Measurements from ENCODE around the gene DIPK1B.

Gene DIPK1B

DNA sequence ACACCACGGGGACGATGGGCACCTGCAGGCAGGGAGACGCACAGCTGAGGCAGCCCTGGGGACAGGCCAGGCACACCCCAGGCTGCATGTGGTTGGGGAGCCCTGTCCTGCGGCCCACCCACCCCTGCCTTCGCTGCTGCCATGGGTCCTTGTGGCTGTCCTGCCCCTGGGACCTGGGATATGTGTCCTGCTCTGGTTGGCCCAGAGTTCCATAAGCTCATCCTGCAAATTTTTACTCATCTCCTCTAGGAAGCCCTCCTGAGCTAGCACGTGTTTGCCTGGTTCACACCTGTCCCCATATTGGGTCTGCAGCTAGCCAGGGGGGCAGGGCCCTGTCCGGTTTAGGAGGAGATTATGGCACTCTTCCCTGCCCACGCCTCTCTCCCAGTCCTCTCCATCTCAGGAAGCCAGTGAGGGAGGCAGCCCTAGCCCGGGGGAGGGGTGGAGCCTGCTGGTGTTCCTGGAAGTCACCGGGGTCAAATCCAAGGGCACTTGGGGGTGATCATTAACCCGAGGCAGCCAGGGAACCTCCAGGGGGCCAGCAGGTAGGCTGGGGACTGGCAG lies 37.5 kb upstream of the DIPK1B start:
- Histone ChIP-seq H3K4me3 (ENCODE audit: low read length in 2 of 2) (no peak overlapping the region), H3K9me3 (ENCODE audit: control insufficient read depth in 2 of 2, low read length in 2 of 2) (no peaks in the 10 kb centered on the region), H3K4me1 (ENCODE audit: control insufficient read depth, insufficient read depth, low read length) (no peaks in the 10 kb centered on the region), H3K9ac (ENCODE audit: low read length in 2 of 2) (no peak overlapping the region), H3K27ac (ENCODE audit: low read length) (no peak overlapping the region), H3K27me3 (ENCODE audit: control insufficient read depth in 1 of 2, insufficient read depth in 2 of 2, low read length in 2 of 2) (peaks cover 0 to 7% of the 10 kb centered on the region in 2 donors), H3K36me3 (ENCODE audit: control insufficient read depth in 2 of 2, insufficient read depth in 2 of 2, low read length in 2 of 2) (peaks cover 4 to 5% of the 10 kb centered on the region in 2 donors)

- H3K27me3 ChIP-seq (ENCODE audit: control insufficient read depth in 1 of 2, insufficient read depth in 2 of 2, low read length in 2 of 2), result no peaks in the 10 kb centered on the region
- H3K4me1 ChIP-seq (ENCODE audit: control insufficient read depth, insufficient read depth, low read length), result no peaks in the 10 kb centered on the region
- H3K4me3 ChIP-seq (ENCODE audit: low read length in 2 of 2), result no peak overlapping the region
- H3K27ac ChIP-seq (ENCODE audit: low read length), result no peak overlapping the region
- H3K9me3 ChIP-seq (ENCODE audit: control insufficient read depth in 2 of 2, low read length in 2 of 2), result no peaks in the 10 kb centered on the region
- no peak overlapping the region for H3K9ac ChIP-seq (ENCODE audit: low read length in 2 of 2)
- H3K36me3 ChIP-seq (ENCODE audit: control insufficient read depth in 2 of 2, insufficient read depth in 2 of 2, low read length in 2 of 2), result peaks cover 4 to 5% of the 10 kb centered on the region in 2 donors
These were observed 36.7 kb upstream of the DIPK1B start for GRCh38 chr9:136675477-136676296.

DNA sequence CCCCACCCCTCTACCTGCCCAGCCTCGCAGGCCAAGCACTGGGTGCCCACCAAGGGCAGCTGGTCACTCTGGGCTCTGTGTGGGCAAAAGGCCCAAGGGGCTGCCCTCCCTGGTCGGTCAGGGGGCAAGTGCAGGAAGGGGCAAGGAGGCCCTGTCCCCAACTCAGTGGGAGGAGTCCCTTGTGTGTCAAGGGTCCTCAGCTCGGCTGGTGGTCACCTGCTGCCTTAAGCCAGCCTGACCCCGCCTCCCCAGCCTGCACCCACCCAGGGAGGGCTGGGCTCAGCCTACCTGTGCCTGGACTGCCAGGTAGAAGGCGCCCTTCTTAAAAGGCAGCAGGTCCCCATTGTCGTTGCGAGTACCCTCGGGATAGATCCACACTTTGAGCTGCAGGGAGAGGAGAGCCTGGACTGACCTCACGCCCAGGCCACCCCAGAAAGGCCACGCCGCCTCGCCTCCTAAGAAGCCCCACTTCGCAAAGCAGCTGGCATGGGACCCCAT lies 36.0 kb upstream of the DIPK1B start:
- Histone ChIP-seq H3K27me3 (ENCODE audit: control insufficient read depth in 1 of 2, insufficient read depth in 2 of 2, low read length in 2 of 2) (no peaks in the 10 kb centered on the region), H3K9ac (ENCODE audit: low read length in 2 of 2) (no peak overlapping the region), H3K27ac (ENCODE audit: low read length) (no peak overlapping the region), H3K9me3 (ENCODE audit: control insufficient read depth in 2 of 2, low read length in 2 of 2) (no peaks in the 10 kb centered on the region), H3K4me3 (ENCODE audit: low read length in 2 of 2) (no peak overlapping the region), H3K4me1 (ENCODE audit: control insufficient read depth, insufficient read depth, low read length) (no peaks in the 10 kb centered on the region), H3K36me3 (ENCODE audit: control insufficient read depth in 2 of 2, insufficient read depth in 2 of 2, low read length in 2 of 2) (peaks cover 4 to 5% of the 10 kb centered on the region in 2 donors)

GRCh38 chr9:136676920-136677686 lies 35.3 kb upstream of the DIPK1B start:
- H3K4me3 ChIP-seq (ENCODE audit: low read length in 2 of 2), result no peak overlapping the region

DNA sequence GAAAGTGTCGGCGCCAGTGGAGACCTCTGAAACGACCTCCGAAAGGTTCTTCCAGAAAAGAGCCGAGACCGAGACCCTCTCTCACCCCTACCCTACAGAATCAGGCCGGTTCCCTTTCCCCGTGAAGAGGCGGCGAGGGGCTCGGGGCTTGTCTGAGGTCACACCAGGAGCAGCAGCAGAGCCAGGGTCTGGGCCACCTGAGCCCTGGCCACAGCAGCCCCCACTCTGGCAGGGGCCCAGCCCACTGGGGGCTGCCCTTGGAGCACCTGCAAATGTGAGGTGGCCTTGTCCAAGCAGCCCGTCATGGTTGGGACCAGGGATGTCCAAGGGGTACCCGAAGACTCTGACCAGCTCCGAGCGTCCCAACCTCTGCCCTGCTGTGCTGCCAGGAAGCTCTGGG lies 34.3 kb upstream of the DIPK1B start:
- H3K27me3 ChIP-seq (ENCODE audit: control insufficient read depth in 1 of 2, insufficient read depth in 2 of 2, low read length in 2 of 2), result no peaks in the 10 kb centered on the region
- H3K9ac ChIP-seq (ENCODE audit: low read length in 2 of 2), result no peak overlapping the region
- H3K9me3 ChIP-seq (ENCODE audit: control insufficient read depth in 2 of 2, low read length in 2 of 2), result no peaks in the 10 kb centered on the region
- H3K27ac ChIP-seq (ENCODE audit: low read length), result no peak overlapping the region
- no peak overlapping the region for H3K4me3 ChIP-seq (ENCODE audit: low read length in 2 of 2)
- peaks cover 4 to 5% of the 10 kb centered on the region in 2 donors for H3K36me3 ChIP-seq (ENCODE audit: control insufficient read depth in 2 of 2, insufficient read depth in 2 of 2, low read length in 2 of 2)
- no peaks in the 10 kb centered on the region for H3K4me1 ChIP-seq (ENCODE audit: control insufficient read depth, insufficient read depth, low read length)

More at GRCh38 chr9:136676920-136677686, 35.3 kb upstream of the DIPK1B start:
- no peak overlapping the region for H3K27ac ChIP-seq (ENCODE audit: low read length)
- no peaks in the 10 kb centered on the region for H3K27me3 ChIP-seq (ENCODE audit: control insufficient read depth in 1 of 2, insufficient read depth in 2 of 2, low read length in 2 of 2)
- H3K36me3 ChIP-seq (ENCODE audit: control insufficient read depth in 2 of 2, insufficient read depth in 2 of 2, low read length in 2 of 2), result peaks cover 4 to 5% of the 10 kb centered on the region in 2 donors
- no peaks in the 10 kb centered on the region for H3K9me3 ChIP-seq (ENCODE audit: control insufficient read depth in 2 of 2, low read length in 2 of 2)
- no peak overlapping the region for H3K9ac ChIP-seq (ENCODE audit: low read length in 2 of 2)
- H3K4me1 ChIP-seq (ENCODE audit: control insufficient read depth, insufficient read depth, low read length), result no peaks in the 10 kb centered on the region

DNA sequence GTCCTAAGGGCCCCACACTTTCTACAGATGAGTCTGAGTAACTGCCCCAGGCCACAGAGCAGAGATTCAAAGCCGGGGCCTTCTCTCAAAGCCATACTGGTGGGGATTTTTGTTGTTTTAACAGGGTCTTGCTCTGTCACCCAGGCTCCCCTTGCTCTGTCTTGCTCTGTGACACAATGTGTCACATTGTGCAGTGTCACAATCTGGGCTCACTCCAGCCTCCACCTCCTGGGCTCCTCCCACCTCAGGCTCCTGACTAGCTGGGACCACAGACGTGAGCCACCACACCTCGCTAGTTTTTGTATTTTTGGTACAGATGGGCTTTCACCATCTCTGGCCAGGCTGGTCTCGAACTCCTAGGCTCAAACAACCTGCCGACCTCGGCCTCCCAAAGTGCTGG lies 33.7 kb upstream of the DIPK1B start:
- H3K9ac ChIP-seq (ENCODE audit: low read length in 2 of 2), result no peak overlapping the region
- H3K27ac ChIP-seq (ENCODE audit: low read length), result no peak overlapping the region

DNA sequence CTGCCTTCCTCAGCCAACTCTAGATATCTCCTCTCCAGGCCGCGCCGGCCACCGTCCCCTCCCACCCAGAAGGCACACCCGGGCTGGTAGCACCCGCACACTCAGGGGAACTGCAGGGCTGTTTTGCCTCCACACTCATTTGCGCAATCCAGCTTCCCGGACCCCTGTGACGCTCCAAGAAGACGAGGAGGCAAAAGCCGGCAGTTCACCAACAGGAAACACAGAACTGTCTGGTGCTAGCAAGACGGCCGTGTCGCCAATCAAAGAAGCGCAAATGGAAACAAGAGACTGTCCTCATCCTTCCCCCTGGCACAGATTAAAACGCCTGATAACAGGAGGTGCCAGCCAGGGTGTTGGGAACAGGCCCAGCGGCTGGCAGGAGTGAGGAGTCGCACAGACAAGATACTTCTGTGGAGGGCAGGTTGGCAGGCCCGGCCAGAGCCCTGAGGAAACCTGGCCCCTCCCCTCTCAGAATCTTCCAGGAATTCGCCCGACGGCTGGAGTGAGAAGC lies 32.9 kb upstream of the DIPK1B start:
- peaks cover 4% of the 10 kb centered on the region for H3K4me1 ChIP-seq (ENCODE audit: control insufficient read depth, insufficient read depth, low read length)
- H3K4me3 ChIP-seq (ENCODE audit: low read length in 2 of 2), result no peak overlapping the region
- H3K9me3 ChIP-seq (ENCODE audit: control insufficient read depth in 2 of 2, low read length in 2 of 2), result no peaks in the 10 kb centered on the region
- H3K36me3 ChIP-seq (ENCODE audit: control insufficient read depth in 2 of 2, insufficient read depth in 2 of 2, low read length in 2 of 2), result peaks cover 1 to 4% of the 10 kb centered on the region in 2 donors
- no peak overlapping the region for H3K9ac ChIP-seq (ENCODE audit: low read length in 2 of 2)
- H3K27me3 ChIP-seq (ENCODE audit: control insufficient read depth in 1 of 2, insufficient read depth in 2 of 2, low read length in 2 of 2), result no peaks in the 10 kb centered on the region
- no peak overlapping the region for H3K27ac ChIP-seq (ENCODE audit: low read length)

More for the DNA sequence above, 33.7 kb upstream of the DIPK1B start:
- no peak overlapping the region for H3K4me3 ChIP-seq (ENCODE audit: low read length in 2 of 2)
- H3K27me3 ChIP-seq (ENCODE audit: control insufficient read depth in 1 of 2, insufficient read depth in 2 of 2, low read length in 2 of 2), result no peaks in the 10 kb centered on the region
- H3K4me1 ChIP-seq (ENCODE audit: control insufficient read depth, insufficient read depth, low read length), result no peaks in the 10 kb centered on the region
- H3K9me3 ChIP-seq (ENCODE audit: control insufficient read depth in 2 of 2, low read length in 2 of 2), result no peaks in the 10 kb centered on the region
- H3K36me3 ChIP-seq (ENCODE audit: control insufficient read depth in 2 of 2, insufficient read depth in 2 of 2, low read length in 2 of 2), result peaks cover 4 to 5% of the 10 kb centered on the region in 2 donors

- Histone ChIP-seq H3K4me1 (ENCODE audit: control insufficient read depth, insufficient read depth, low read length) (peaks cover 18% of the 10 kb centered on the region), H3K36me3 (ENCODE audit: control insufficient read depth in 2 of 2, insufficient read depth in 2 of 2, low read length in 2 of 2) (peaks cover 0 to 4% of the 10 kb centered on the region in 2 donors), H3K9me3 (ENCODE audit: control insufficient read depth in 2 of 2, low read length in 2 of 2) (no peaks in the 10 kb centered on the region), H3K27ac (ENCODE audit: low read length) (no peak overlapping the region), H3K4me3 (ENCODE audit: low read length in 2 of 2) (no peak overlapping the region), H3K9ac (ENCODE audit: low read length in 2 of 2) (no peak overlapping the region), H3K27me3 (ENCODE audit: control insufficient read depth in 1 of 2, insufficient read depth in 2 of 2, low read length in 2 of 2) (no peaks in the 10 kb centered on the region)
These were observed 31.3 kb upstream of the DIPK1B start for GRCh38 chr9:136681029-136681428.

DNA sequence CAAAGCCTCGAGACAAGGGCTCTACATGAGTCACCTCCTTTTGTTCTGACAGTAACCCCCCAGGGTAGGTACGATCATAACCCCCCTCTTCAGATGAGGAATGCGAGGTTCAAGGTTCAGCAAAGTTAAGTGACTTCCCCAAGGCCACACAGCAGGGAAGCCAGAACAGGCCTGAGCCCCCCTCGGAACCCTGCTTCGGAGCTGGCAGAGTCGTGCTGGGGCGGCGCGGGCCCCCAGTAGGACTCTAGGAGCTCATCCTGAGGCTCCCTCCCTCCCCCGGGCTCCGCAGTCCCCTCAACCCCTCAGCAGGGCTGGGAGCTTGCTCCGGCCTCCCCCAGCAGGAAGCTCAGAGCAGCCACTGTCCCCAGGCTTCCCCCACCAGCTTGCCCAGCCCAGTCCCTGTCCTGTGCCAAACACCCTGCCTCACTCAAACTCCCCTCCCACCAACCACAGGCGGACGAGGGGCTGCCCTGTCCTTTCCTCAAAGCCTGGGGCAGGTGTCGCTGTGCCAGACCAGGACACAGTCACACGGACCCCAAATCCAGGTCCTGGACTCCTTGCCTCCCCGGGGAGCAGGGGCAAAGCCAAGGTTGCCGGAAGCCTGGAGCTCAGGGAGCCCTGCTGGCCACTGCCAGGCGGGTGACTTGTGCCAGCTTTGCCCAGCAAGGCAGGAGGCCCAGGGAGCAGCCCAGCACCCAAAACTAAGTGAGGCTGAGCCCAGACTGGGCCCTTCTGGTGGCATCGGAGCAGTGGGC lies 30.2 kb upstream of the DIPK1B start:
- Histone ChIP-seq H3K9me3 (ENCODE audit: control insufficient read depth in 2 of 2, low read length in 2 of 2) (no peaks in the 10 kb centered on the region), H3K4me3 (ENCODE audit: low read length in 2 of 2) (no peak overlapping the region), H3K27ac (ENCODE audit: low read length) (no peak overlapping the region), H3K9ac (ENCODE audit: low read length in 2 of 2) (no peak overlapping the region), H3K36me3 (ENCODE audit: control insufficient read depth in 2 of 2, insufficient read depth in 2 of 2, low read length in 2 of 2) (no peaks in the 10 kb centered on the region), H3K27me3 (ENCODE audit: control insufficient read depth in 1 of 2, insufficient read depth in 2 of 2, low read length in 2 of 2) (no peaks in the 10 kb centered on the region), H3K4me1 (ENCODE audit: control insufficient read depth, insufficient read depth, low read length) (peaks cover 23% of the 10 kb centered on the region)

DNA sequence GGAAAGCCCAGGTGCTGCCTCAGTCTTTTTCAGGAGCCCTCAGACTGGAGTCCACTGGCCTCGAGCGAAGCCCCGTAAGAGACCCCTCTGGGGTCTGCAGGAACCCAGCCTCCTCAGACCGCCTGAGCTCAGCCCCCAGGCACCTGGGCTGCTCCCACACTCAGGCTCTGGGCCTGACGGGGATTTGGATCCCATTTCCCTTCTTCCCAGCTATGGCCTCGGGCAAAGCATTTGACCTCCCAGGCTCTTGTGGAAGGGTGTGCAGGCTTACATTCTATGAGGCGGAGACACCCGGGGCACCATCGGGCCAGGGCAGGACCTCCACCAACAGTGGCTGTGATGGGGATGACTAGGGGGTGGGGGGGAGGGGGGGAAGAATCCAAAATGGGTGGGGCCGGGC lies 29.7 kb upstream of the DIPK1B start:
- Histone ChIP-seq H3K4me3 (ENCODE audit: low read length in 2 of 2) (no peak overlapping the region), H3K36me3 (ENCODE audit: control insufficient read depth in 2 of 2, insufficient read depth in 2 of 2, low read length in 2 of 2) (no peaks in the 10 kb centered on the region), H3K27me3 (ENCODE audit: control insufficient read depth in 1 of 2, insufficient read depth in 2 of 2, low read length in 2 of 2) (no peaks in the 10 kb centered on the region), H3K9ac (ENCODE audit: low read length in 2 of 2) (no peak overlapping the region), H3K4me1 (ENCODE audit: control insufficient read depth, insufficient read depth, low read length) (peaks cover 23% of the 10 kb centered on the region), H3K27ac (ENCODE audit: low read length) (no peak overlapping the region), H3K9me3 (ENCODE audit: control insufficient read depth in 2 of 2, low read length in 2 of 2) (no peaks in the 10 kb centered on the region)
